Hypothalamus (tissue), 51 donors: ENCODE results near the gene EIF6.

Source experiments
- DNase-seq, 51 donors: peaks; one replicate each; lab custom pipeline; 2025; lab: John Stamatoyannopoulos, UW

The EIF6 gene

GRCh38 chr20:35296101-35296554, 11.6 kb upstream of the EIF6 start:
- DNase-seq: no peak

GRCh38 chr20:35295674-35296073, 11.1 kb upstream of the EIF6 start:
- DNase-seq: no peak

- no peak for DNase-seq
Observed at GRCh38 chr20:35295058-35295457, 10.5 kb upstream of the EIF6 start.

- no peak for DNase-seq
Observed at GRCh38 chr20:35294293-35294685, 9.7 kb upstream of the EIF6 start.

- no peak for DNase-seq
Observed at GRCh38 chr20:35293303-35294292, 9.0 kb upstream of the EIF6 start.

GRCh38 chr20:35292504-35293285, 8.1 kb upstream of the EIF6 start:
- DNase-seq: no peak

GRCh38 chr20:35291654-35292503, 7.3 kb upstream of the EIF6 start, which contains the start of gene FAM83C:
Gene FAM83C, minus strand, starts transcription at chr20:35292425. Its CDS starts 121 bp downstream, at chr20:35292304.
- DNase-seq: no peak

- DNase-seq: no peak
Observed at GRCh38 chr20:35290887-35291417, 6.4 kb upstream of the EIF6 start.

GRCh38 chr20:35290186-35290886, 5.8 kb upstream of the EIF6 start:
- no peak for DNase-seq

- DNase-seq: no peak
Observed at GRCh38 chr20:35288325-35289060, 3.9 kb upstream of the EIF6 start.

GRCh38 chr20:35287509-35288324, 3.1 kb upstream of the EIF6 start:
- no peak for DNase-seq

GRCh38 chr20:35286899-35287508, 2.4 kb upstream of the EIF6 start:
- no peak for DNase-seq

- no peak for DNase-seq
Observed at GRCh38 chr20:35286077-35286898, 1.7 kb upstream of the EIF6 start.

- no peak for DNase-seq
Observed at GRCh38 chr20:35285806-35286076, 1.2 kb upstream of the EIF6 start.

- DNase-seq: peak in 3 of 51 donors; percentile 31 to 54 (median 36)
Observed at GRCh38 chr20:35284992-35285805, 627 bp upstream of the EIF6 start.
